ENCODE results near the gene PIK3R1. TPM values are rescaled to one million over a fixed set of nuclear protein-coding genes. Genes with fewer than 3 reads are reported as not detected.

The PIK3R1 gene
- total and polyA plus RNA-seq, 10 donors, result 4.9 to 200 (median 108) TPM

DNA sequence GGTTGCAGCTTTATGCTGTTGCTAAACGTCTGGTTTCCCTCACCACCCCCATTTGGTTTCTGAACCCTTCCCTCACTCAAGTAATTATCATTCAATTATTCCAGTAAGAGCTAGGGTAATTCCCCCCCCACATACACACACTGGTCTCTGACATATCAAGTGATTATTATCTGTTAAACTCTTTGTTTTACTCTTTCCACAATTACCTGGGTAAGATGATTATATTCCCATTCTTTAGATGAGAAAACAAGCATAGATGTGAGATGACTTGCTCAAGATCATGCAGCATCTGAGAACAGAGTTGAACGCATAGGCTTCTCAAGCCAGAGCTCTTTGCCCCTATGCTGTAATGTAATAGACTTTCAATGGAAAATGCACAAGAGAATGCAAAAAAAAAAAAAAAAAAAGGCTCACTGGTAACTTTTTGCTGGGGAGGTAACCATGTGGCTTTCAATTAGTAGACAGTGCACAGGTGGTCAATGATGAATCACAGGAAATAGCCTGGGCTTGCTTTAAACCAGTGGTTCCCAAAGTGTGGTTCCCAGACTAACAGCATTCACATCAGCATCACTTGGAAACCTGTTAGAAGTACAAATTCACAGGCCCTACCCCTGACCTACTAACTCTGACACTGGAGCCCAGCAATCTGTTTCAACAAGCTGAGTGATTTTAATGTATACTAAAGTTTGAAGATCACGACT lies 87.6 kb downstream of the PIK3R1 start:
- TF ChIP-seq POLR2A (IDR thresholded peaks at IDR 0.05) (no peak), POLR2AphosphoS5 (IDR thresholded peaks at IDR 0.05) (no peak)
- TF ChIP-seq, protein P1, sequence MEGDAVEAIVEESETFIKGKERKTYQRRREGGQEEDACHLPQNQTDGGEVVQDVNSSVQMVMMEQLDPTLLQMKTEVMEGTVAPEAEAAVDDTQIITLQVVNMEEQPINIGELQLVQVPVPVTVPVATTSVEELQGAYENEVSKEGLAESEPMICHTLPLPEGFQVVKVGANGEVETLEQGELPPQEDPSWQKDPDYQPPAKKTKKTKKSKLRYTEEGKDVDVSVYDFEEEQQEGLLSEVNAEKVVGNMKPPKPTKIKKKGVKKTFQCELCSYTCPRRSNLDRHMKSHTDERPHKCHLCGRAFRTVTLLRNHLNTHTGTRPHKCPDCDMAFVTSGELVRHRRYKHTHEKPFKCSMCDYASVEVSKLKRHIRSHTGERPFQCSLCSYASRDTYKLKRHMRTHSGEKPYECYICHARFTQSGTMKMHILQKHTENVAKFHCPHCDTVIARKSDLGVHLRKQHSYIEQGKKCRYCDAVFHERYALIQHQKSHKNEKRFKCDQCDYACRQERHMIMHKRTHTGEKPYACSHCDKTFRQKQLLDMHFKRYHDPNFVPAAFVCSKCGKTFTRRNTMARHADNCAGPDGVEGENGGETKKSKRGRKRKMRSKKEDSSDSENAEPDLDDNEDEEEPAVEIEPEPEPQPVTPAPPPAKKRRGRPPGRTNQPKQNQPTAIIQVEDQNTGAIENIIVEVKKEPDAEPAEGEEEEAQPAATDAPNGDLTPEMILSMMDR (IDR thresholded peaks at IDR 0.05 in 8 of 11, conservative IDR thresholded peaks at IDR 0.05 in 3 of 11), result no peak
- WGBS, 5 donors, result 62 to 78% (median 68%) methylated on average over 3 of the region's 3 CpGs
- Histone ChIP-seq H3K4me1 (peaks cover 0 to 16% (median 13%) of the 10 kb centered on the region in 6 donors), H3K27ac (peak overlapping the region in 1 of 8 donors; percentile 7), H3K9me3 (no peaks in the 10 kb centered on the region), H3K4me3 (no peak overlapping the region), H3K27me3 (replicated peaks in 1 of 7) (no peaks in the 10 kb centered on the region), H3K36me3 (peaks cover 0 to 40% (median 24%) of the 10 kb centered on the region in 6 donors)
- intact Hi-C loops (cut with DNase I; ENCODE audit: low total_unique reads), result no loop called here
- no peak for DNase-seq

DNA sequence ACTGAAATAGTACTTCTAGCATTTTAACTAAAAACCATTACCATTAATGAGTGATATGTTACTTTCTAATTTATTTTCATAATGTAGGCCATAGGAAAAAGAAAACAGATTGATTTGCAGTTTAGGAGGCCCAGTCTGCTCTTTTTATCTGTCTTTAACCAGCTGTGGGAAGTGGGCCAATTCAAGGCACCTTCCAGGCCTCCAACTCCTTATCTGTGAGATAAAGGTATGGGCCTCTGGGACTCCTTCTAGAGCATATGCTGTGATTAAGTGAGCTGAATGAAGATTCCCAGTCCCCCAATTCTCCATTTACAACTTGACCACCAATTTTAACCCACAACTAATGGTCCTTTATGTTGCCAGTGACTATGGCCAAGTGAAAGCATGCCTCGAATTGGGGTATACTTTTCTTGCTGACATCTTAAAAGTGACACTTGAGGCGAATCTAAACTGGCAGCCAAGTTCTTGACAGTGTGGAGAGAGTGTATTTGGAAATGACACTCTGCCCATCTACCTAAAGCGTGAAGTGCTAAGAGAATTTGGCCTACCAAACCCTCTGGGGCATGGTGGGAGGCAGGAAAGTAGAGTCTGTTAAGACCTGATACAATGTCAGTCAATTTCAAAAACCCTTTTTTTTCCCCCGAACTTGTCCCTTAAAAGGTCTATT lies 88.3 kb downstream of the PIK3R1 start:
- H3K36me3 ChIP-seq, result peaks cover 0 to 33% (median 20%) of the 10 kb centered on the region in 6 donors
- H3K4me3 ChIP-seq, result no peak overlapping the region
- DNase-seq, result no peak
- TF ChIP-seq POLR2AphosphoS5 (IDR thresholded peaks at IDR 0.05) (no peak), POLR2A (IDR thresholded peaks at IDR 0.05) (no peak)
- TF ChIP-seq, protein P1 (IDR thresholded peaks at IDR 0.05 in 8 of 11, conservative IDR thresholded peaks at IDR 0.05 in 3 of 11), result no peak
- peaks cover 0 to 10% (median 6%) of the 10 kb centered on the region in 6 donors for H3K4me1 ChIP-seq
- H3K27ac ChIP-seq, result peak overlapping the region in 1 of 8 donors; percentile 7
- WGBS, 5 donors, result 80 to 90% (median 87%) methylated on average over 4 of the region's 4 CpGs
- no peaks in the 10 kb centered on the region for H3K9me3 ChIP-seq
- intact Hi-C loops (cut with DNase I; ENCODE audit: low total_unique reads), result no loop called here
- no peaks in the 10 kb centered on the region for H3K27me3 ChIP-seq (replicated peaks in 1 of 7)

DNA sequence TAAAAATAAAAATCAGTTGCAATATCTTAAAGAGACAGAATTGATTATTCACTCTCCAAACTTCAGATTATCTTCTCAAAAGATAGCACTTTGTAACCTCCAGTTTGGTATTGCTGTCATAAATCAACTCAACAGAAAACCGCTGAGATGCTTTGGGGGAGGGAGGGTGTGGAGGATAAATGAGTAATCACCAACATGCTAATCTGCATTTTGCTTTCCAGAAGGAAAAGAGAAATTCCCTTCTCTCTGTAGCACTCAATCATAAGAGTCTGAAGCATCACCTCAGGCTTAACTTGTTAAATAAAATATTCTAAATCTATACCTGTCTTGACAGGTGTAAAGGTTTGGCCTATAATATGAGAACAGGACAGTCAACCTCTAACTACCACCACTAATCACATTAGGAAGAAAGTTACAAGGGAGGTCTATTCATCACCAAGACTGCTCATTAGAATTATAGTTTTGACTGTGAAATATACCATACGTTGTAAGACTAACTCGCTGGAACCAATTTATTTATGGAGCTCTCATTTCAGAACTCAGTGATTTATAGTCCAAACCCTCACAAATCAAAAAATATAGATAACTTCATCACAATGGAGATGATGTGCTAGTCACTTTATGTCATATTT lies 89.0 kb downstream of the PIK3R1 start:
- no peak overlapping the region for H3K27ac ChIP-seq
- H3K9me3 ChIP-seq, result no peaks in the 10 kb centered on the region
- H3K27me3 ChIP-seq (replicated peaks in 1 of 7), result no peaks in the 10 kb centered on the region
- TF ChIP-seq POLR2AphosphoS5 (IDR thresholded peaks at IDR 0.05) (no peak), POLR2A (IDR thresholded peaks at IDR 0.05) (no peak)
- TF ChIP-seq, protein P1 (IDR thresholded peaks at IDR 0.05 in 8 of 11, conservative IDR thresholded peaks at IDR 0.05 in 3 of 11), result no peak
- peaks cover 0 to 27% (median 14%) of the 10 kb centered on the region in 6 donors for H3K36me3 ChIP-seq
- intact Hi-C loops (cut with DNase I; ENCODE audit: low total_unique reads), result no loop called here
- H3K4me1 ChIP-seq, result peaks cover 0 to 4% (median 0%) of the 10 kb centered on the region in 6 donors
- H3K4me3 ChIP-seq, result no peak overlapping the region
- DNase-seq, result no peak
- WGBS, 5 donors, result 67 to 81% (median 71%) methylated on average over 3 of the region's 3 CpGs
